GM12891 (cell line): ENCODE measurements around the gene FGD5.

Experiments used
- POLR2A ChIP-seq: IDR thresholded peaks from 2 replicates; pipeline ENCODE4 v1.6.1; 2011; ENCODE audit warnings: low read depth, low read length, control low read depth
- POLR2AphosphoS5 ChIP-seq: IDR thresholded peaks from 2 replicates; pipeline ENCODE4 v1.6.1; 2011; ENCODE audit warnings: low read depth, low read length, control low read depth
- SPI1 ChIP-seq: IDR thresholded peaks from 2 replicates; pipeline ENCODE4 v1.6.1; 2011; ENCODE audit warnings: low read depth, low read length, control low read depth
- TAF1 ChIP-seq: IDR thresholded peaks from 2 replicates; pipeline ENCODE4 v1.6.1; 2011; ENCODE audit warnings: low read depth, low read length, control low read depth

GRCh38 chr3:14870783-14871060, 52.0 kb downstream of the FGD5 start:
- no peak for TF ChIP-seq POLR2A
- no peak for TF ChIP-seq SPI1
- no peak for TF ChIP-seq POLR2AphosphoS5
- no peak for TF ChIP-seq TAF1
